ENCODE data around the gene SHROOM3.
A peak's percentile ranks its signal among the peaks of the same experiment; 100 is the strongest.

Gene SHROOM3

GRCh38 chr4:76582817-76583087 lies 147.7 kb downstream of the SHROOM3 start:
- TF ChIP-seq LEF1 (IDR thresholded peaks at IDR 0.05; ENCODE audit: borderline replicate concordance), result no peak
- no peak for TF ChIP-seq ARNT (IDR thresholded peaks at IDR 0.05)
- TF ChIP-seq NFRKB (IDR thresholded peaks at IDR 0.05), result no peak
- no peak for TF ChIP-seq TARDBP (IDR thresholded peaks at IDR 0.05)
- TF ChIP-seq SUZ12 (IDR thresholded peaks at IDR 0.05), result no peak
- no peak for TF ChIP-seq L3MBTL2 (conservative IDR thresholded peaks at IDR 0.05)
- TF ChIP-seq FOXK2 (IDR thresholded peaks at IDR 0.05), result no peak
- TF ChIP-seq SP1 (IDR thresholded peaks at IDR 0.05), result no peak
- TF ChIP-seq ZNF384 (IDR thresholded peaks at IDR 0.05), result no peak
- TF ChIP-seq FOXA1 (IDR thresholded peaks at IDR 0.05), result no peak
- TF ChIP-seq CTBP1 (IDR thresholded peaks at IDR 0.05; ENCODE audit: borderline replicate concordance), result no peak
- TF ChIP-seq HDGF (IDR thresholded peaks at IDR 0.05; ENCODE audit: borderline replicate concordance), result no peak
- no peak for TF ChIP-seq ELF4 (IDR thresholded peaks at IDR 0.05)
- no peak for TF ChIP-seq FOXM1 (IDR thresholded peaks at IDR 0.05; ENCODE audit: borderline replicate concordance)
- TF ChIP-seq BHLHE40 (IDR thresholded peaks at IDR 0.05; ENCODE audit: borderline replicate concordance), result no peak
- no peak for TF ChIP-seq PKNOX1 (IDR thresholded peaks at IDR 0.05)
- ChIA-PET POLR2A (no interaction called here), CTCF (no interaction called here)
- DNase-seq (ENCODE audit: extremely low spot score), result no peak

DNA sequence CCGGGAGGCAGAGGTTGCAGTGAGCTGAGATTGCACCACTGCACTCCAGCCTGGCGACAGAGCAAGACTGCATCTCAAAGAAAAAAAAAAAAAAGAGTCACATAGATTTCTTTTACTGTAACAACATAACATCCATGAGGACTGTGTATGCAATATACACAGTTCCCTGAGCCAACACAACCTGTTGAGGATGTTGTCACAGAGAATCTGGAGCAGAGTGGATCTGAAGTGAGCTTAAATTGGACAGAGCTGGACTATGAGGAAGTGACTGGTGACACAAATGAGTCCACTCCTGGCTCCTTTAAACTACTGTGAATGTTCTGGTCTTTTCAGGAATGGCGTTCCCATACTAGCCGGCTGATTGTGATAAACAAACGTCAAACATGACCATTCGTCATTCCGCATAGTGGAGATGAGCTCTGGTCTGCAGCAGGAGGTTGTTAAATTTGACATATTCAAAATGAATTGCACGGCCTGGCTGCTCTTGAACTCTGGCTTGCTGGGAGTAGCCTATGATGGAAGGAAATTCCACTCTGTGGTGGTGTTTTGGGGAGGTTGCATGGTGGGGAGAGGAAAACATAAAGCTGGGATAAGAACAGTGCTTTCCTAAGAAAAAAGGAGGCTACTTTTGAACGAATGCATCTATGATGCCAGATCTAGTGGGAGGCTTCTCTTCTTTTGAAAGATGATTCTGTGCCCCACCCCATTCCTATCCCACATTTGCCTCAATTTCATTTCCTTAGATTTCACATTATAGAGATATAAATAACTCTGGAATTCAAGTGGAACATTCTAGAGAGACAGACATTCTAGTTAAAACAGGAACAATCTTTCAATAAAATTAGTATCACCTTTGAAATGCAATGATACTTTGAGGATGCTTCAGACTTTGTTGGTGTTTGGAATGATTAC lies 149.5 kb downstream of the SHROOM3 start:
- POLR2A ChIA-PET, result interaction anchor here (0.6 to 1.0 kb wide), 2 partner anchors 8 to 40 kb away, joined by 3 read pairs; no protein-coding TSS in a partner anchor
- CTCF ChIA-PET, result no interaction called here
- no peak for DNase-seq (ENCODE audit: extremely low spot score)
- TF ChIP-seq L3MBTL2 (conservative IDR thresholded peaks at IDR 0.05) (no peak), SP1 (IDR thresholded peaks at IDR 0.05) (no peak), PKNOX1 (IDR thresholded peaks at IDR 0.05) (peak; percentile 21; the same call in 1 of the 2 replicates)

GRCh38 chr4:76585272-76585671 lies 150.2 kb downstream of the SHROOM3 start:
- no peak for TF ChIP-seq ELF4 (IDR thresholded peaks at IDR 0.05)
- no peak for TF ChIP-seq SP1 (IDR thresholded peaks at IDR 0.05)
- ChIA-PET POLR2A (interaction anchor here (0.6 to 1.2 kb wide), 3 partner anchors 23 to 437 kb away, joined by 3 read pairs; partner anchors contain the start of gene NUP54), CTCF (interaction anchor here (0.7 to 1.3 kb wide), 6 partner anchors 12 to 164 kb away, joined by 3 to 6 read pairs (median 4); no protein-coding TSS in a partner anchor)
- DNase-seq (ENCODE audit: extremely low spot score), result no peak

DNA sequence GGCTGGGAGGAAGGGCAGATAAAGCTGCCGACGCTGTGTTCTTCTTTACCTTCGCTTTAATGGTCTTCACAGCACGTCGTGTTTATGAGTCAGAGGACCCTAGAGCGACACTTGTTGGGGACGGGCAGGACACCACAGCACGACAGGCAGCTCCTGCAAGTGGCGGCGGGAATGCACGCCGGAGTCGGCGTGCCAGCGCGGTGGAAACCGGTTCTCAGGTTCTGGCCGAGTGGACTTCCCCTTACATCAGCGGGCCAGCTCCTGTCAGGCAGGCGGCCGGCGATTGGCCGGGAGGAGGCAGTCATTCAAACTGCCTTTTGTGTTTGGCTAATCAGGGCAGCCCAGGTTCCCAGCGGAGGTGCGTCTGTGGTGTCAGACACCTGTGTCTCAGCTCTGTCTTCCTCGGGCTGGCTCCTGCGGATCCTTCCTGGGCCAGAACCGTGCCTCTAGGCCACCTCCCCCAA lies 150.9 kb downstream of the SHROOM3 start:
- POLR2A ChIA-PET, result interaction anchor here (0.6 to 1.2 kb wide), 3 partner anchors 9 to 438 kb away, joined by 3 read pairs; partner anchors contain the start of gene NUP54
- no peak for TF ChIP-seq TARDBP (IDR thresholded peaks at IDR 0.05)
- TF ChIP-seq FOXM1 (IDR thresholded peaks at IDR 0.05; ENCODE audit: borderline replicate concordance), result no peak
- no peak for TF ChIP-seq ELF4 (IDR thresholded peaks at IDR 0.05)
- no peak for TF ChIP-seq HDGF (IDR thresholded peaks at IDR 0.05; ENCODE audit: borderline replicate concordance)
- TF ChIP-seq L3MBTL2 (conservative IDR thresholded peaks at IDR 0.05), result peak; percentile 68
- peak; percentile 86 for TF ChIP-seq PKNOX1 (IDR thresholded peaks at IDR 0.05)
- TF ChIP-seq SUZ12 (IDR thresholded peaks at IDR 0.05), result no peak
- no peak for TF ChIP-seq CTBP1 (IDR thresholded peaks at IDR 0.05; ENCODE audit: borderline replicate concordance)
- no peak for TF ChIP-seq FOXA1 (IDR thresholded peaks at IDR 0.05)
- no peak for TF ChIP-seq ARNT (IDR thresholded peaks at IDR 0.05)
- no peak for TF ChIP-seq NFRKB (IDR thresholded peaks at IDR 0.05)
- DNase-seq (ENCODE audit: extremely low spot score), result peak; percentile 65
- CTCF ChIA-PET, result interaction anchor here (0.7 to 1.3 kb wide), 7 partner anchors 13 to 174 kb away, joined by 3 to 6 read pairs (median 3); no protein-coding TSS in a partner anchor

DNA sequence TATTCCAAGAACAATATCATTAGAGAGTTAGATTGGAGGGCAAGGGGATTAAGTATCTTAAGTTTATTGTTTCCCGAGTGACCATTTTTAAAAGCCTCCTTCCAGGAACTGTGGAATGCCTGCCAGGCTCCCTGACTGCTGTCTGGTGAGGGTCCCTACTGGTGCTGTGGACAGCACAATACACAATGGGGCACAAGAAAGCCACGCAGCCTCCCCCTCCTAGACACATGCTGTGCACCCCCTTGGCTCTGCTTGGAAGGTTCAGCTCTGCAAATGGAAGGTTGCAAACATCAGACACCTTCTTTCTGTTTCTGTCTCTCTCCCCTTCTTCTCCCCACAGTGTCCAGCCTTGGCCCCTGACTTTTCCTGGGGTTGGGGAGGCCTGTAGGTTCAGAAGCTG lies 153.2 kb downstream of the SHROOM3 start:
- POLR2A ChIA-PET, result interaction anchor here (1.1 kb wide), 1 partner anchor 14 kb away, joined by 3 read pairs; no protein-coding TSS in a partner anchor
- DNase-seq (ENCODE audit: extremely low spot score), result no peak
- CTCF ChIA-PET, result no interaction called here
- TF ChIP-seq SP1 (IDR thresholded peaks at IDR 0.05) (no peak), SUZ12 (IDR thresholded peaks at IDR 0.05) (no peak), BHLHE40 (IDR thresholded peaks at IDR 0.05; ENCODE audit: borderline replicate concordance) (no peak)

DNA sequence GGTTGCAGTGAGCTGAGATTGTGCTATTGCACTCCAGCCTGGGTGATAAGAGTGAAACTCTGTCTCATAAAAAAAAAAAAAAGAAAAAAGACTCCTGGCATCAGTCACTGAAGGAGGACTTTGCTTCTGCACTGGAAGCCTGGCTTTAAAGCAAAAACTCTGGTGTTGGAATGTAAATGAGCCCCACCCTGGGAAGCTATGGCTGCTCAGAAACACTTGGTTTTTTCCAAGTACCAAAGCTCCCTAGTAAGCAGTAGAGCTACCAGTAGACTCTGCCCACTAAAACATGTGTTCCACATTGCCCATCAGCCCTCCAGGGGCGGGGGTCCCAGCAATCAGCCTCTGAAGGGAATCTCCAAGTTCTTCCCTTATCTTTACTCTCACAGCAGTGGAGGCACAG lies 154.4 kb downstream of the SHROOM3 start:
- TF ChIP-seq CTBP1 (IDR thresholded peaks at IDR 0.05; ENCODE audit: borderline replicate concordance), result no peak
- TF ChIP-seq FOXK2 (IDR thresholded peaks at IDR 0.05), result no peak
- no peak for TF ChIP-seq PKNOX1 (IDR thresholded peaks at IDR 0.05)
- no peak for TF ChIP-seq SUZ12 (IDR thresholded peaks at IDR 0.05)
- TF ChIP-seq BHLHE40 (IDR thresholded peaks at IDR 0.05; ENCODE audit: borderline replicate concordance), result no peak
- no peak for TF ChIP-seq L3MBTL2 (conservative IDR thresholded peaks at IDR 0.05)
- TF ChIP-seq SP1 (IDR thresholded peaks at IDR 0.05), result no peak
- no peak for TF ChIP-seq ARNT (IDR thresholded peaks at IDR 0.05)
- TF ChIP-seq TARDBP (IDR thresholded peaks at IDR 0.05), result no peak
- no peak for TF ChIP-seq ELF4 (IDR thresholded peaks at IDR 0.05)
- TF ChIP-seq LEF1 (IDR thresholded peaks at IDR 0.05; ENCODE audit: borderline replicate concordance), result no peak
- TF ChIP-seq FOXA1 (IDR thresholded peaks at IDR 0.05), result no peak
- TF ChIP-seq ZNF384 (IDR thresholded peaks at IDR 0.05), result no peak
- no peak for TF ChIP-seq HDGF (IDR thresholded peaks at IDR 0.05; ENCODE audit: borderline replicate concordance)
- TF ChIP-seq FOXM1 (IDR thresholded peaks at IDR 0.05; ENCODE audit: borderline replicate concordance), result no peak
- no peak for TF ChIP-seq NFRKB (IDR thresholded peaks at IDR 0.05)
- ChIA-PET CTCF (no interaction called here), POLR2A (no interaction called here)
- no peak for DNase-seq (ENCODE audit: extremely low spot score)
